HepG2 (cell line): Measurements from ENCODE around the gene PTCD1. TPM values are rescaled to one million over a fixed set of nuclear protein-coding genes. Genes with fewer than 3 reads are reported as not detected.
"Not testable (repeated sequence)": the region's sequence is repeated elsewhere in the genome, so short reads cannot be mapped to it uniquely, and the experiment has no call there.

Experiments used
- ATAC-seq: fragments of 200-7000 bp; cut with Tn5 transposase; 3 replicates; pipeline ENCODE4 v1.9.1; 2020; ENCODE audit warnings: mild to moderate bottlenecking, moderate library complexity
- BruUV-seq: library from RNA; stranded (reverse); fragments of 400-500 nt; replicated peaks from 2 replicates; lab custom pipeline; 2021; lab: Mats Ljungman, UMichigan
- CTCF ChIA-PET: fragments of 300-600 bp; formaldehyde crosslinking; extraction: SDS; loops from one replicate; lab custom pipeline; 2021; ENCODE audit warnings: low total read pairs, inconsistent platforms, low intra/inter-chr PET ratio; lab: Yijun Ruan, JAX
- POLR2A ChIA-PET: fragments of 350-600 bp; sonication (Branson Sonifier 250); formaldehyde crosslinking; loops from one replicate; lab custom pipeline; 2020; ENCODE audit warnings: antibody characterized with exemption, inconsistent platforms; lab: Yijun Ruan, JAX
- DNase-seq: peaks from one replicate; pipeline ENCODE4 v3.0.0-alpha.2; 2015; ENCODE audit warnings: low spot score
- FAIRE-seq: peaks from 3 replicates; lab custom pipeline; 2011; peaks lifted over from hg19 to GRCh38; lab: Jason Lieb, UNC
- H2AFZ ChIP-seq: one replicate; pipeline ENCODE4 v1.6.1; 2011; ENCODE audit warnings: low read length, inconsistent platforms
- H3K27ac ChIP-seq: fragments of 300-600 bp; 3 replicates; pipeline ENCODE4 v1.8.0; 2011; ENCODE audit warnings: mixed run types, mild to moderate bottlenecking, mixed read lengths, low read length, inconsistent platforms; ENCODE audit not compliant: insufficient read depth; ENCODE audit errors: extremely low read length
- H3K27me3 ChIP-seq, 2 experiments: fragments of 200-600 bp in 1 of 2; 2 replicates in 1 of 2; 3 replicates in 1 of 2; pipeline versions ENCODE4 v1.6.0 to v1.8.0; 2011; ENCODE audit warnings: low read length in 2 of 2, mild to moderate bottlenecking in 2 of 2, moderate library complexity in 2 of 2, inconsistent platforms in 1 of 2; ENCODE audit not compliant: insufficient read depth in 2 of 2, control insufficient read depth in 1 of 2
- H3K36me3 ChIP-seq, 2 experiments: fragments of 200-600 bp in 1 of 2; replicated peaks in 1 of 2; 2 replicates in 1 of 2; 3 replicates in 1 of 2; pipeline versions ENCODE4 v1.5.1 to v1.8.0; 2011; ENCODE audit warnings: low read length in 2 of 2, inconsistent platforms in 1 of 2; ENCODE audit not compliant: insufficient read depth in 2 of 2, control insufficient read depth in 1 of 2
- H3K4me1 ChIP-seq: 2 replicates; pipeline ENCODE4 v1.5.1; 2012; ENCODE audit warnings: low read length, inconsistent platforms; ENCODE audit not compliant: insufficient read depth
- H3K4me2 ChIP-seq: 2 replicates; pipeline ENCODE4 v1.6.0; 2011; ENCODE audit warnings: low read depth, low read length, inconsistent platforms
- H3K4me3 ChIP-seq, 3 experiments: fragments of 200-600 bp in 1 of 3; sonication (generic), shearing (Covaris generic) in 1 of 3; replicated peaks in 1 of 3; 2 replicates each; pipeline ENCODE4 v1.5.1; 2011 to 2016; ENCODE audit warnings: low read length in 3 of 3, inconsistent platforms in 2 of 3, low read depth in 2 of 3, mild to moderate bottlenecking in 2 of 3, control low read depth in 1 of 3, mixed read lengths in 1 of 3; ENCODE audit not compliant: insufficient read depth in 1 of 3
- H3K79me2 ChIP-seq: one replicate; pipeline ENCODE4 v1.6.1; 2011; ENCODE audit warnings: low read length, inconsistent platforms; ENCODE audit not compliant: insufficient read depth
- H3K9ac ChIP-seq: 2 replicates; pipeline ENCODE4 v1.6.0; 2011; ENCODE audit warnings: mild to moderate bottlenecking, low read depth, low read length, inconsistent platforms; ENCODE audit not compliant: insufficient read depth
- H3K9me3 ChIP-seq: 2 replicates; pipeline ENCODE4 v1.5.1; 2012; ENCODE audit warnings: mild to moderate bottlenecking, low read length
- H4K20me1 ChIP-seq: 2 replicates; pipeline ENCODE4 v1.6.0; 2011; ENCODE audit warnings: inconsistent platforms, mild to moderate bottlenecking, low read length, moderate library complexity; ENCODE audit not compliant: insufficient read depth
- MYNN ChIP-seq: sonication (generic); formaldehyde crosslinking; IDR thresholded peaks from 2 replicates; pipeline ENCODE4 v1.4.0; 2020; ENCODE audit warnings: mild to moderate bottlenecking, low read depth, missing genetic modification reagents
- NFYB ChIP-seq: sonication (generic); formaldehyde crosslinking; IDR thresholded peaks from 2 replicates; pipeline ENCODE4 v1.4.0; 2020; ENCODE audit warnings: missing genetic modification reagents
- ZNF264 ChIP-seq: sonication (generic); formaldehyde crosslinking; IDR thresholded peaks from 2 replicates; pipeline ENCODE4 v1.4.0; 2020; ENCODE audit warnings: missing genetic modification reagents
- WGBS: methylation state at CpG from one replicate; pipeline ENCODE4 v1.1.6; 2017; ENCODE audit warnings: low lambda C conversion rate; 5-methylcytosine and 5-hydroxymethylcytosine counted together
- in situ Hi-C: cut with HindIII; loops from 2 replicates; pipeline ENCODE4 v1.10.0; 2017; ENCODE audit warnings: low pct_unique_long_range_greater_than_20kb; ENCODE audit not compliant: extremely low pct_ligation_motif_present
- intact Hi-C: fragments of 100-400 bp; cut with micrococcal nuclease; formaldehyde crosslinking; loops from one replicate; pipeline ENCODE4 v1.10.0; 2022; ENCODE audit not compliant: unreplicated experiment
- polyA plus RNA-seq, 8 experiments: library from polyadenylated mRNA; depleted of rRNA in 3 of 8; stranded (reverse) in 7 of 8; unstranded in 1 of 8; fragments of >200 nt; fragmentation: Illumina TruSeq in 4 of 8; extraction: Trizol in 4 of 8; gene quantifications; 2 replicates each; pipeline versions ENCODE4 v1.2.1 to v1.2.3, GENCODE V29; 2011 to 2016; ENCODE audit warnings: low read depth in 4 of 8, missing spikeins in 1 of 8, mixed read lengths in 1 of 8; ENCODE audit not compliant: insufficient read depth in 1 of 8
- total RNA-seq, 5 experiments: library from RNA; depleted of rRNA; stranded (reverse); fragments of >200 nt; fragmentation: Illumina TruSeq; extraction: Trizol; gene quantifications; 2 replicates each; pipeline ENCODE4 v1.2.3, GENCODE V29; 2016; ENCODE audit warnings: low read depth in 1 of 5
- TF ChIP-seq, protein P1 (sequence below): sonication (generic); formaldehyde crosslinking; IDR thresholded peaks from 2 replicates; pipeline ENCODE4 v1.8.1; 2023; ENCODE audit warnings: mild to moderate bottlenecking, missing genetic modification reagents, borderline replicate concordance
- TF ChIP-seq, protein P2 (sequence below): sonication (generic); formaldehyde crosslinking; IDR thresholded peaks from 2 replicates; pipeline ENCODE4 v1.4.0; 2020; ENCODE audit warnings: missing genetic modification reagents
- TF ChIP-seq, protein P3 (sequence below): IDR thresholded peaks from 2 replicates; pipeline ENCODE4 v1.6.1; 2016; ENCODE audit warnings: missing compliant biosample characterization, missing genetic modification reagents, borderline replicate concordance

Gene PTCD1
- total and polyA plus RNA-seq, 2 of the 13 experiments (the other 11 are each of a cell fraction or from before 2014, with no cell fraction given): 3.0 to 8.4 TPM

DNA sequence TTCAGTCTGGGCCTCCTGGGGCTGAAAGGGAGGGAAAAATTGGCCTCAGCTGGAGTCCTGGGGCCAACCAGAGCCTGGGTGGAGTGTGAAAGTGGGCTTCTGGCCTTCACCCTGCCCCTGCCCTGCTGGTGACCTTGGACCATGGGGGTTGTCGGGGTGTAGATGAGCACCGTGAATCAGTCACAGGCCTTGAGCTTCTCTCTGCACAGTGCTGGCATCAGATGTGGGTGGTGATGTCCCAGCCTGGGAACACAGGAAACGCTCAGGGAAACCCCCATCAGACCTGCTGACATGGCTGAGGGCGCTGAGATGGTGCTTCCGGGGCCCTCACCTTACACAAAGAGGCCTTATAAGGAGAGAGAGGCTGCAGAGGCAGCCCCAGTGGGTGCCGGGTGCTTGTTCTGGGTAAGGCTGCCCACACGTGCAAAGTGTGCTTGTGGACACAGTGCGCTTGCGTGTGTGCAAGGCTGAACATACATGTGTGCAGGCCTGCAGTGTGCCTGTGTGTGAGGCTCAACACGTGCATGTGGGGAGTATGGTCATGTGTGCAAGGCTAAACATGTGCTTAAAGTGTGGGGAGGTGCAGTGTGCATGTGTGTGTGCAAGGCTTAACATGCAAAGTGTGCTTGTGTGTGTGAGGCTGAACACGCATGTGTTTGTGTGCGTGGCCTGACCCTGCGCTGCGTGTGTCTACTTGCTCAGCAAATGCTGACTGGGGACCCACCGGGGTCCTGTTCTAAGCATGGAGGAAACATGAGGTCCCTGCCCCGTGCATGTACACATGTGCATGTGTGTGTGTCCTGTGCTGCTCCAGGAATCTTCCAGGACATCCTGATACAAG, 57.6 kb downstream of the PTCD1 start (continued):
- TF ChIP-seq ZNF264 (CRISPR knock-in tag) (no peak), NFYB (CRISPR knock-in tag) (no peak), MYNN (no peak)
- TF ChIP-seq, protein P1, sequence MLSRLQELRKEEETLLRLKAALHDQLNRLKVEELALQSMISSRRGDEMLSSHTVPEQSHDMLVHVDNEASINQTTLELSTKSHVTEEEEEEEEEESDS (CRISPR knock-in tag): no peak

DNA sequence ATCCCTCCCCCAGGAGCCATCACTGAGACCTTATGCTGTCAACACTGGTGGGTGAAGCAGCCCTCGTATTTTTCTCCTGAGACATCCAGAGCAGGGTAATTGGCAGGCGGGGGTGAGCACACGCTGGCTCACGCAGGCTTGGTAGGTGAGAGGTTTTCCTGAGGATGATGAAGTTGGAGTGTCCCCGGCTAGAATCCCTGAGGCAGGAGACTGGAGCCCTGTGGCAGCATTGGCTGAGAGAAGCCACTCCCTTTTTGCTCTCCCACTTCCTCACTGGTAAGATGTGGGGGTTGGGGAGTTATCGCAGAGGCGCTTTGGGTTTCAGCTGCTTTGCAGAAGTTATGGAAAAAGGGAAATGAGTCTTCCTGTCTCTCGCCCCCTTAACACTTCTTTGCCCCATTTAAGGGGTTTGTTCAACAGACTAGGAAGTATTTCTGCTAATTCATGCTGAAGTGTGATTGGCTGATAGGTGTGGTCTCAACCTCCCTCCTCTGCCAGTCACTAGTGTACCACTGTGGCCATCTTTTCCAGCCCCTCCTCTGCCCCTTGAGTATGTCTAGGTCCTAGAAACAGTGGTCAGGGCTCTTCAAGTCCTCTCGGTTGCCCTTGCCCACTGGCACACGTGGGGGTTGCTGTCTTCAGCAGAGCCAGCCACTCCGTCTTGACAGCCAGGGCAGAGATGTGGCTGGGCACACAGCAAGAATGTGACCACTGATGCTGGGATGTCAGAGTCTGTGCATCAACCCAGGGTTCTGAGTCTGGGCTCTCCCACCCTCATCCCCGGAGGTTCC, 58.4 kb downstream of the PTCD1 start:
- H2AFZ ChIP-seq: no peak overlapping the region
- ChIA-PET POLR2A (interaction anchor here (0.5 to 2.3 kb wide), 5 partner anchors 8 to 91 kb away, joined by 3 to 9 read pairs (median 4); partner anchors contain the start of genes BUD31 and PDAP1), CTCF (no interaction called here)
- TF ChIP-seq, protein P2, sequence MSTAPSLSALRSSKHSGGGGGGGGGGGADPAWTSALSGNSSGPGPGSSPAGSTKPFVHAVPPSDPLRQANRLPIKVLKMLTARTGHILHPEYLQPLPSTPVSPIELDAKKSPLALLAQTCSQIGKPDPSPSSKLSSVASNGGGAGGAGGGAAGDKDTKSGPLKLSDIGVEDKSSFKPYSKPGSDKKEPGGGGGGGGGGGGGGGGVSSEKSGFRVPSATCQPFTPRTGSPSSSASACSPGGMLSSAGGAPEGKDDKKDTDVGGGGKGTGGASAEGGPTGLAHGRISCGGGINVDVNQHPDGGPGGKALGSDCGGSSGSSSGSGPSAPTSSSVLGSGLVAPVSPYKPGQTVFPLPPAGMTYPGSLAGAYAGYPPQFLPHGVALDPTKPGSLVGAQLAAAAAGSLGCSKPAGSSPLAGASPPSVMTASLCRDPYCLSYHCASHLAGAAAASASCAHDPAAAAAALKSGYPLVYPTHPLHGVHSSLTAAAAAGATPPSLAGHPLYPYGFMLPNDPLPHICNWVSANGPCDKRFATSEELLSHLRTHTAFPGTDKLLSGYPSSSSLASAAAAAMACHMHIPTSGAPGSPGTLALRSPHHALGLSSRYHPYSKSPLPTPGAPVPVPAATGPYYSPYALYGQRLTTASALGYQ: peak; percentile 24; the same call in 1 of the 2 replicates
- TF ChIP-seq, protein P3, sequence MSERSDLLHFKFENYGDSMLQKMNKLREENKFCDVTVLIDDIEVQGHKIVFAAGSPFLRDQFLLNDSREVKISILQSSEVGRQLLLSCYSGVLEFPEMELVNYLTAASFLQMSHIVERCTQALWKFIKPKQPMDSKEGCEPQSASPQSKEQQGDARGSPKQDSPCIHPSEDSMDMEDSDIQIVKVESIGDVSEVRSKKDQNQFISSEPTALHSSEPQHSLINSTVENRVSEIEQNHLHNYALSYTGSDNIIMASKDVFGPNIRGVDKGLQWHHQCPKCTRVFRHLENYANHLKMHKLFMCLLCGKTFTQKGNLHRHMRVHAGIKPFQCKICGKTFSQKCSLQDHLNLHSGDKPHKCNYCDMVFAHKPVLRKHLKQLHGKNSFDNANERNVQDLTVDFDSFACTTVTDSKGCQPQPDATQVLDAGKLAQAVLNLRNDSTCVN (CRISPR knock-in tag): no peak
- in situ Hi-C loops (no loop called here), intact Hi-C loops (no loop called here)
- peak overlapping the region; percentile 91 for H3K27ac ChIP-seq
- peak overlapping the region; percentile 63 for H3K9ac ChIP-seq
- H3K36me3 ChIP-seq: 0 out of 5 replicates have a peak, but pooled peaks cover 1 to 3% of the 10 kb centered on the region in 2 experiments
- DNase-seq (no peak), FAIRE-seq (no peak), ATAC-seq (no peak)
- peaks cover 27% of the 10 kb centered on the region for H3K79me2 ChIP-seq
- peaks cover 5% of the 10 kb centered on the region; the same call in 1 of the 2 replicates for H4K20me1 ChIP-seq
- no peaks in the 10 kb centered on the region for H3K27me3 ChIP-seq
- WGBS: 83% methylated on average over 11 of the region's 12 CpGs
- H3K4me2 ChIP-seq: peak overlapping the region; percentile 86
- H3K9me3 ChIP-seq: no peaks in the 10 kb centered on the region
- BruUV-seq: no TSS peak
- H3K4me1 ChIP-seq: peaks cover 50% of the 10 kb centered on the region
- H3K4me3 ChIP-seq: no peak overlapping the region

DNA sequence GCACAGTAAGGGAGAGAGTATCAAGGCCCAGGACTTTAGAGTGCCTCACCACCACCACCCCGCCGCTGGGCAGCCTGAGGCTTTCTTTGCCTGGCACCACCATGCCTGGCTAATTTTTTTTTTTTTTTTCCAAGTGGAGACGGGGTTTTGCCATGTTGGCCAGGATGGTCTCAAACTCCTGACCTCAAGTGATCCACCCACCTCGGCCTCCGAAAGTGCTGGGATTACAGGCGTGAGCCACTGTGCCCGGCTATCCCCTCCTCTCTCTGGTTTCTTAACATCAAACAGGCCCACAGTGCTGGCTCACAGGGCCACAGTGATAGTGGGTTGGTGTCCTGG, 58.9 kb downstream of the PTCD1 start:
- intact Hi-C loops: not testable (repeated sequence)

More for the DNA sequence above, 58.9 kb downstream of the PTCD1 start:
- peaks cover 50% of the 10 kb centered on the region for H3K4me1 ChIP-seq
- H2AFZ ChIP-seq, FAIRE-seq, ATAC-seq, H3K9me3 ChIP-seq, H3K36me3 ChIP-seq, BruUV-seq, DNase-seq, in situ Hi-C loops, H3K9ac ChIP-seq, H3K27me3 ChIP-seq, H3K4me3 ChIP-seq, H3K4me2 ChIP-seq, CTCF ChIA-PET, H4K20me1 ChIP-seq: not testable (repeated sequence)
- H3K27ac ChIP-seq: peak overlapping the region; percentile 91
- 93% methylated on average over 7 of the region's 7 CpGs for WGBS
- H3K79me2 ChIP-seq: peaks cover 27% of the 10 kb centered on the region
- POLR2A ChIA-PET: interaction anchor here (2.3 kb wide), 1 partner anchor 29 kb away, joined by 9 read pairs; the partner anchor contains the start of genes BUD31 and PDAP1
